K562 (cell line): Measurements from ENCODE around the gene ANKRD34A. TPM values are rescaled to one million over a fixed set of nuclear protein-coding genes. Genes with fewer than 3 reads are reported as not detected.

Experiments used
- BCL6 ChIP-seq: fragments of 250-450 bp; sonication (Bioruptor Pico); IDR thresholded peaks from 2 replicates; pipeline ENCODE4 v1.4.0; 2020
- CHD2 ChIP-seq: IDR thresholded peaks from 2 replicates; pipeline ENCODE4 v1.6.1; 2011; ENCODE audit warnings: low read depth, low read length
- FOSL1 ChIP-seq: fragments of 200-800 bp; sonication (Bioruptor generic); conservative IDR thresholded peaks from 2 replicates; pipeline ENCODE4 v1.6.1; 2016; ENCODE audit warnings: missing genetic modification characterization, missing compliant biosample characterization
- GABPA ChIP-seq: fragments of 200-800 bp; sonication (Bioruptor generic); conservative IDR thresholded peaks from 2 replicates; pipeline ENCODE4 v1.6.1; 2016; ENCODE audit warnings: low read depth, missing genetic modification characterization, missing compliant biosample characterization
- HOMEZ ChIP-seq: fragments of 250-450 bp; sonication (Bioruptor Pico); IDR thresholded peaks from 2 replicates; pipeline ENCODE4 v1.4.0; 2020; ENCODE audit warnings: mild to moderate bottlenecking, moderate library complexity
- IFI16 ChIP-seq: fragments of 250-450 bp; sonication (Bioruptor Pico); IDR thresholded peaks from 2 replicates; pipeline ENCODE4 v2.1.2; 2022; ENCODE audit warnings: mild to moderate bottlenecking, inconsistent platforms
- MBD2 ChIP-seq: sonication (generic); IDR thresholded peaks from 2 replicates; pipeline ENCODE4 v1.6.1; 2016; ENCODE audit warnings: low read depth, borderline replicate concordance
- PHB ChIP-seq: fragments of 250-450 bp; sonication (Bioruptor Pico); IDR thresholded peaks from 2 replicates; pipeline ENCODE4 v1.5.0; 2021
- REST ChIP-seq, 2 experiments: fragments of 450-650 bp; formaldehyde crosslinking in 1 of 2; IDR thresholded peaks; 2 replicates each; pipeline versions ENCODE4 v1.4.0 to v1.6.1; 2014 to 2020; ENCODE audit warnings: mild to moderate bottlenecking in 2 of 2, borderline replicate concordance in 1 of 2, low read depth in 1 of 2
- SIN3A ChIP-seq, 2 experiments: fragments of 150-350 bp in 1 of 2; IDR thresholded peaks; 2 replicates each; pipeline ENCODE4 v1.6.1; 2011 to 2016; ENCODE audit warnings: borderline replicate concordance in 2 of 2, low read depth in 2 of 2, low read length in 2 of 2, mild to moderate bottlenecking in 2 of 2, moderate library complexity in 2 of 2; ENCODE audit not compliant: control insufficient read depth in 1 of 2
- TRIM24 ChIP-seq, 2 experiments: fragments of 450-650 bp; IDR thresholded peaks; 2 replicates each; pipeline ENCODE4 v1.6.1; 2016
- XRCC3 ChIP-seq: fragments of 450-650 bp; IDR thresholded peaks from 2 replicates; pipeline ENCODE4 v1.6.1; 2017; ENCODE audit warnings: mild to moderate bottlenecking, moderate library complexity
- ZEB2 ChIP-seq: fragments of 450-650 bp; IDR thresholded peaks from 2 replicates; pipeline ENCODE4 v1.6.1; 2016
- ZNF639 ChIP-seq, 2 experiments: fragments of 200-800 bp in 1 of 2; sonication (Bioruptor generic) in 1 of 2; sonication (generic) in 1 of 2; formaldehyde crosslinking in 1 of 2; IDR thresholded peaks in 1 of 2; conservative IDR thresholded peaks in 1 of 2; 2 replicates each; pipeline versions ENCODE4 v1.5.0 to v1.6.1; 2016 to 2020; ENCODE audit warnings: missing compliant biosample characterization in 1 of 2, missing genetic modification characterization in 1 of 2, missing genetic modification reagents in 1 of 2
- polyA plus RNA-seq, 8 experiments: library from polyadenylated mRNA; depleted of rRNA in 4 of 8; stranded (reverse) in 5 of 8; unstranded in 3 of 8; fragments of >200 nt; fragmentation: Nextera tagmentation in 2 of 8; fragmentation: Illumina TruSeq in 1 of 8; extraction: Ambion mirVana in 2 of 8; extraction: Trizol in 1 of 8; gene quantifications; 2 replicates each; pipeline versions ENCODE4 v1.2.1 to v1.2.3, GENCODE V29; 2011 to 2014; ENCODE audit warnings: inconsistent platforms in 1 of 8, missing spikeins in 1 of 8
- total RNA-seq, 7 experiments: library from RNA; depleted of rRNA in 6 of 7; stranded (reverse); fragments of >200 nt in 6 of 7; fragmentation: Illumina TruSeq in 2 of 7; extraction: Trizol in 2 of 7; gene quantifications; 2 replicates each; pipeline versions ENCODE4 v1.2.1 to v1.2.3, GENCODE V29; 2011 to 2021; ENCODE audit warnings: low replicate concordance in 1 of 7

Gene ANKRD34A
- total and polyA plus RNA-seq, 9 of the 15 experiments (the other 6 are each of a cell fraction or from before 2014, with no cell fraction given) = 0.06 to 1.6 (median 0.43) TPM

GRCh38 chr1:145927063-145927886 is 37.1 kb downstream of the ANKRD34A start, which contains the start of gene RBM8A (continued):
- TF ChIP-seq REST (IDR thresholded peaks at IDR 0.05; ENCODE audit: borderline replicate concordance) (peak; percentile 35), REST (CRISPR knock-in tag; IDR thresholded peaks at IDR 0.05; ENCODE audit: low read depth) (no peak), BCL6 (CRISPR knock-in tag) (no peak), ZEB2 (0 out of 2 replicates have a peak, but pooled peaks have one; percentile 15), XRCC3 (no peak), HOMEZ (CRISPR knock-in tag) (no peak), MBD2 (peak; percentile 94), CHD2 (peak; percentile 80), FOSL1 (tag) (peak; percentile 58), ZNF639 (CRISPR knock-in tag; conservative IDR thresholded peaks at IDR 0.05 in 1 of 2, IDR thresholded peaks at IDR 0.05 in 1 of 2) (peak in 1 of 2 experiments; percentile 63; a peak in 2 of 4 replicates), TRIM24 (IDR thresholded peaks at IDR 0.05) (peak; percentile 34 to 78; a peak in 3 of 4 replicates), PHB (CRISPR knock-in tag) (0 out of 2 replicates have a peak, but pooled peaks have one; percentile 43), SIN3A (IDR thresholded peaks at IDR 0.05; ENCODE audit: borderline replicate concordance in 2 of 2, control insufficient read depth in 1 of 2, low read depth in 2 of 2, low read length in 2 of 2) (peak in 1 of 2 experiments; percentile 24; a peak in 1 of 4 replicates), IFI16 (no peak), GABPA (tag) (peak; percentile 93)
